RCC 7860 (cell line): ENCODE measurements around the gene HSH2D.

Source experiments
- DNase-seq: peaks from one replicate; pipeline ENCODE4 v3.0.0-alpha.2; 2015; ENCODE audit warnings: low spot score
- FAIRE-seq: peaks from 2 replicates; lab custom pipeline; 2012; peaks lifted over from hg19 to GRCh38; lab: Jason Lieb, UNC

HSH2D gene

GRCh38 chr19:16188521-16188920, 45.0 kb downstream of the HSH2D start:
- no peak for DNase-seq
- FAIRE-seq, result no peak

- no peak for FAIRE-seq
Observed at GRCh38 chr19:16190198-16190597, 46.7 kb downstream of the HSH2D start.

GRCh38 chr19:16190736-16191135, 47.3 kb downstream of the HSH2D start:
- FAIRE-seq (no peak), DNase-seq (no peak)

More at GRCh38 chr19:16190198-16190597, 46.7 kb downstream of the HSH2D start:
- no peak for DNase-seq

- DNase-seq (no peak), FAIRE-seq (no peak)
Observed at GRCh38 chr19:16191216-16191908, 47.9 kb downstream of the HSH2D start.

- DNase-seq, result no peak
- no peak for FAIRE-seq
Observed at GRCh38 chr19:16193466-16193865, 50.0 kb downstream of the HSH2D start.

GRCh38 chr19:16197188-16197621, 53.7 kb downstream of the HSH2D start:
- DNase-seq, result peak; percentile 48
- no peak for FAIRE-seq

- peak; percentile 96 for DNase-seq
- FAIRE-seq, result peak; percentile 61
Observed at GRCh38 chr19:16197622-16198369, 54.3 kb downstream of the HSH2D start, which contains the start of gene AP1M1. TSS of gene AP1M1 (plus strand) at chr19:16197911. CDS start at chr19:16198027, 116 bp downstream.

GRCh38 chr19:16198370-16198651, 54.8 kb downstream of the HSH2D start:
- DNase-seq (no peak), FAIRE-seq (no peak)

- DNase-seq (no peak), FAIRE-seq (no peak)
Observed at GRCh38 chr19:16199275-16199932, 55.9 kb downstream of the HSH2D start.

GRCh38 chr19:16200038-16201010, 56.8 kb downstream of the HSH2D start:
- DNase-seq (no peak), FAIRE-seq (no peak)

- no peak for DNase-seq
- FAIRE-seq, result no peak
Observed at GRCh38 chr19:16201011-16201391, 57.5 kb downstream of the HSH2D start.

GRCh38 chr19:16202320-16203255, 59.1 kb downstream of the HSH2D start:
- DNase-seq (no peak), FAIRE-seq (no peak)

GRCh38 chr19:16203256-16204004, 59.9 kb downstream of the HSH2D start:
- DNase-seq (no peak), FAIRE-seq (no peak)

- DNase-seq (no peak), FAIRE-seq (no peak)
Observed at GRCh38 chr19:16204005-16204294, 60.5 kb downstream of the HSH2D start.

GRCh38 chr19:16205205-16206045, 61.9 kb downstream of the HSH2D start:
- FAIRE-seq, result no peak
- no peak for DNase-seq

- DNase-seq (no peak), FAIRE-seq (no peak)
Observed at GRCh38 chr19:16206046-16206605, 62.6 kb downstream of the HSH2D start.

GRCh38 chr19:16206637-16207036, 63.2 kb downstream of the HSH2D start:
- FAIRE-seq, result no peak
- no peak for DNase-seq

GRCh38 chr19:16207063-16207462, 63.6 kb downstream of the HSH2D start:
- DNase-seq, result no peak
- FAIRE-seq, result no peak
